H1 (cell line): ENCODE results near the gene PNLDC1. TPM values are rescaled to one million over a fixed set of nuclear protein-coding genes. Genes with fewer than 3 reads are reported as not detected.

ENCODE experiments used
- ASH2L ChIP-seq: fragments of 200-600, 300-600 bp; sonication (generic); IDR thresholded peaks from one replicate; pipeline ENCODE4 v1.7.1; 2017; ENCODE audit warnings: low read length
- BRCA1 ChIP-seq: IDR thresholded peaks from 2 replicates; pipeline ENCODE4 v1.6.1; 2012; ENCODE audit warnings: low read depth, low read length, improper control_type of control experiment
- CHD1 ChIP-seq: IDR thresholded peaks from 2 replicates; pipeline ENCODE4 v1.6.1; 2012; ENCODE audit warnings: low read depth, low read length, improper control_type of control experiment
- CHD2 ChIP-seq: IDR thresholded peaks from 2 replicates; pipeline ENCODE4 v1.6.1; 2012; ENCODE audit warnings: low read length, improper control_type of control experiment
- E2F6 ChIP-seq: IDR thresholded peaks from 2 replicates; pipeline ENCODE4 v1.6.1; 2012; ENCODE audit warnings: inconsistent platforms
- EP300 ChIP-seq, 2 experiments: IDR thresholded peaks; 1 replicate in 1 of 2; 2 replicates in 1 of 2; pipeline ENCODE4 v1.6.1; 2011 to 2012; ENCODE audit warnings: low read depth in 2 of 2, low read length in 2 of 2, mild to moderate bottlenecking in 2 of 2, borderline replicate concordance in 1 of 2, inconsistent platforms in 1 of 2, moderate library complexity in 1 of 2
- EZH2 ChIP-seq: fragments of 200-600 bp; sonication (generic); IDR thresholded peaks from 2 replicates; pipeline ENCODE4 v1.7.1; 2012; ENCODE audit warnings: low read depth, mild to moderate bottlenecking, moderate library complexity, low read length, inconsistent platforms; ENCODE audit not compliant: severe bottlenecking
- HDAC2 ChIP-seq, 2 experiments: fragments of 300-600 bp in 1 of 2; sonication (generic) in 1 of 2; IDR thresholded peaks; 2 replicates each; pipeline ENCODE4 v1.6.1; 2011 to 2012; ENCODE audit warnings: low read depth in 2 of 2, low read length in 2 of 2, mild to moderate bottlenecking in 2 of 2, moderate library complexity in 2 of 2, borderline replicate concordance in 1 of 2, inconsistent platforms in 1 of 2
- KDM4A ChIP-seq: IDR thresholded peaks from one replicate; pipeline ENCODE4 v1.7.1; 2012; ENCODE audit warnings: low read depth, mild to moderate bottlenecking, moderate library complexity, low read length, inconsistent platforms; ENCODE audit not compliant: severe bottlenecking
- MAFK ChIP-seq: IDR thresholded peaks from 2 replicates; pipeline ENCODE4 v1.6.1; 2012; ENCODE audit warnings: low read depth, mild to moderate bottlenecking, improper control_type of control experiment, low read length
- PHF8 ChIP-seq: fragments of 200-600 bp; sonication (generic); conservative IDR thresholded peaks from 2 replicates; pipeline ENCODE4 v1.7.1; 2012; ENCODE audit warnings: low read depth, mild to moderate bottlenecking, inconsistent platforms, low read length, moderate library complexity
- POLR2AphosphoS5 ChIP-seq: IDR thresholded peaks from 2 replicates; pipeline ENCODE4 v1.6.1; 2011; ENCODE audit warnings: low read depth, low read length
- RFX5 ChIP-seq: IDR thresholded peaks from 2 replicates; pipeline ENCODE4 v1.6.1; 2011; ENCODE audit warnings: low read depth, low read length, improper control_type of control experiment, borderline replicate concordance
- RNF2 ChIP-seq: fragments of 200-900, 300-1000 bp; sonication (generic); IDR thresholded peaks from 2 replicates; pipeline ENCODE4 v1.7.1; 2016; ENCODE audit warnings: borderline replicate concordance, low read depth, mild to moderate bottlenecking, antibody characterized with exemption, low read length; ENCODE audit not compliant: poor library complexity, severe bottlenecking; ENCODE audit errors: missing control alignments
- SAP30 ChIP-seq: fragments of 300-600 bp; sonication (generic); IDR thresholded peaks from 2 replicates; pipeline ENCODE4 v1.7.1; 2012; ENCODE audit warnings: low read length, moderate library complexity, mild to moderate bottlenecking, inconsistent platforms; ENCODE audit not compliant: insufficient read depth, insufficient replicate concordance
- SIRT6 ChIP-seq: IDR thresholded peaks from one replicate; pipeline ENCODE4 v1.7.1; 2012; ENCODE audit warnings: low read length, inconsistent platforms
- SP1 ChIP-seq: IDR thresholded peaks from 2 replicates; pipeline ENCODE4 v1.6.1; 2011; ENCODE audit warnings: low read depth, low read length
- SP2 ChIP-seq: IDR thresholded peaks from 2 replicates; pipeline ENCODE4 v1.6.1; 2012; ENCODE audit warnings: mild to moderate bottlenecking, low read length, inconsistent platforms
- SP4 ChIP-seq: IDR thresholded peaks from 2 replicates; pipeline ENCODE4 v1.6.1; 2012; ENCODE audit warnings: low read length, inconsistent platforms
- SRF ChIP-seq: IDR thresholded peaks from 2 replicates; pipeline ENCODE4 v1.6.1; 2011; ENCODE audit warnings: mild to moderate bottlenecking, low read depth, low read length, moderate library complexity
- TAF1 ChIP-seq: IDR thresholded peaks from 2 replicates; pipeline ENCODE4 v1.6.1; 2011; ENCODE audit warnings: mild to moderate bottlenecking, low read depth, low read length
- TBP ChIP-seq: IDR thresholded peaks from 2 replicates; pipeline ENCODE4 v1.6.1; 2011; ENCODE audit warnings: low read depth, low read length, improper control_type of control experiment
- YY1 ChIP-seq: IDR thresholded peaks from 2 replicates; pipeline ENCODE4 v1.6.1; 2011; ENCODE audit warnings: low read depth, mild to moderate bottlenecking, low read length
- ZNF274 ChIP-seq: IDR thresholded peaks from 2 replicates; pipeline ENCODE4 v1.7.0; 2012; ENCODE audit warnings: low read length, borderline replicate concordance; ENCODE audit errors: extremely low read depth
- polyA plus RNA-seq, 7 experiments: library from polyadenylated mRNA; depleted of rRNA in 3 of 7; stranded (reverse) in 5 of 7; unstranded in 2 of 7; fragments of >200 nt in 5 of 7; fragments of 200-250 nt in 2 of 7; gene quantifications; 1 replicate in 5 of 7; 2 replicates in 1 of 7; 4 replicates in 1 of 7; pipeline versions ENCODE4 v1.2.1 to v1.2.3, GENCODE V29; 2011 to 2013; ENCODE audit warnings: missing spikeins in 2 of 7, mixed read lengths in 2 of 7
- total RNA-seq: library from RNA; stranded (reverse); fragmentation: NEBNext Ultra II Directional; extraction: Animal tissue kit (Norgen Biotek cat#: 25700); gene quantifications from 2 replicates; pipeline ENCODE4 v1.2.1, GENCODE V29; 2021

The PNLDC1 gene
- total and polyA plus RNA-seq, 2 of the 8 experiments (the other 6 are each of a cell fraction or from before 2014, with no cell fraction given) = 0.15 to 0.34 TPM

- TF ChIP-seq RFX5 (no peak), EZH2 (no peak), SAP30 (peak; percentile 58), TBP (peak; percentile 79; the same call in 1 of the 2 replicates), E2F6 (no peak), SP1 (peak; percentile 98), CHD1 (peak; percentile 12; the same call in 1 of the 2 replicates), HDAC2 (IDR thresholded peaks at IDR 0.05; ENCODE audit: borderline replicate concordance in 1 of 2, low read depth in 2 of 2, low read length in 2 of 2) (0 out of 4 replicates have a peak, but pooled peaks of 1 of the 2 experiments have one; percentile 29), PHF8 (peak; percentile 75), EP300 (IDR thresholded peaks at IDR 0.05; ENCODE audit: borderline replicate concordance in 1 of 2, low read depth in 2 of 2, low read length in 2 of 2) (no peak), SP2 (peak; percentile 72), YY1 (peak; percentile 77), ASH2L (peak; percentile 61), MAFK (no peak), RNF2 (no peak), CHD2 (peak; percentile 88), SRF (no peak), SP4 (no peak), POLR2AphosphoS5 (peak; percentile 82), SIRT6 (no peak), KDM4A (peak; percentile 28), ZNF274 (no peak), TAF1 (peak; percentile 74), BRCA1 (no peak)
Observed at GRCh38 chr6:159790149-159790955, 9.7 kb upstream of the PNLDC1 start, which contains the start of gene MRPL18 (continued).
